Suprapubic skin (tissue), 4 donors: ENCODE data around the gene IL36B.

Source experiments
- EP300 ChIP-seq: sonication (generic); formaldehyde crosslinking; IDR thresholded peaks from one replicate; pipeline ENCODE4 v1.6.1; 2017; ENCODE audit warnings: antibody characterized with exemption
- POLR2A ChIP-seq, 2 donors: fragments of 450-650 bp; IDR thresholded peaks; one replicate each; pipeline ENCODE4 v1.6.1; 2017; ENCODE audit warnings: antibody characterized with exemption in 2 of 2, mild to moderate bottlenecking in 2 of 2, moderate library complexity in 2 of 2
- POLR2AphosphoS5 ChIP-seq, 3 donors: sonication (generic); formaldehyde crosslinking; IDR thresholded peaks; one replicate each; pipeline ENCODE4 v1.6.1; 2017; ENCODE audit warnings: antibody characterized with exemption in 3 of 3
- TF ChIP-seq, protein P1 (sequence below), 2 donors: fragments of 200-600 bp in 1 of 2; fragments of 450-650 bp in 1 of 2; sonication (generic) in 1 of 2; IDR thresholded peaks; one replicate each; pipeline ENCODE4 v1.5.1; 2016 to 2019; ENCODE audit warnings: antibody characterized with exemption in 2 of 2, mild to moderate bottlenecking in 1 of 2, moderate library complexity in 1 of 2

DNA sequence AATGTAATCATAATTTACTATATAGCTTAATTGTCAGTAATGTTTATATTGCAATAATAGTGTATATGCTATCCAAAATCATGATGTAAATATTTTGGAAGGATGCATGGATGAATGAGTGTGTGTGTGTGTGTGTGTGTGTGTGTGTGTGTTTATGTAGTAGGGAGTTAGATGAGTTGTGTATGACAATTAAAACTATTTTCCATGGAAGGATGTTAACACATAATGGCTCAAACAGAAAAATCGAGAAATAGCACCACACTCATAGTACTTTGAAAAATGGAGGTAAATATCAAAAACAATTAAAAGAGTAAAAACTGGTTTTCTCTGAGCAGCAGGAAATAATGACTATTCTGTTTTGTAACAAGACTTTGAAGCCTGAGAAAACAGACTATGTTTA lies 55.5 kb downstream of the IL36B start:
- TF ChIP-seq POLR2AphosphoS5 (IDR thresholded peaks at IDR 0.05) (no peak), POLR2A (IDR thresholded peaks at IDR 0.05) (no peak), EP300 (no peak)
- TF ChIP-seq, protein P1, sequence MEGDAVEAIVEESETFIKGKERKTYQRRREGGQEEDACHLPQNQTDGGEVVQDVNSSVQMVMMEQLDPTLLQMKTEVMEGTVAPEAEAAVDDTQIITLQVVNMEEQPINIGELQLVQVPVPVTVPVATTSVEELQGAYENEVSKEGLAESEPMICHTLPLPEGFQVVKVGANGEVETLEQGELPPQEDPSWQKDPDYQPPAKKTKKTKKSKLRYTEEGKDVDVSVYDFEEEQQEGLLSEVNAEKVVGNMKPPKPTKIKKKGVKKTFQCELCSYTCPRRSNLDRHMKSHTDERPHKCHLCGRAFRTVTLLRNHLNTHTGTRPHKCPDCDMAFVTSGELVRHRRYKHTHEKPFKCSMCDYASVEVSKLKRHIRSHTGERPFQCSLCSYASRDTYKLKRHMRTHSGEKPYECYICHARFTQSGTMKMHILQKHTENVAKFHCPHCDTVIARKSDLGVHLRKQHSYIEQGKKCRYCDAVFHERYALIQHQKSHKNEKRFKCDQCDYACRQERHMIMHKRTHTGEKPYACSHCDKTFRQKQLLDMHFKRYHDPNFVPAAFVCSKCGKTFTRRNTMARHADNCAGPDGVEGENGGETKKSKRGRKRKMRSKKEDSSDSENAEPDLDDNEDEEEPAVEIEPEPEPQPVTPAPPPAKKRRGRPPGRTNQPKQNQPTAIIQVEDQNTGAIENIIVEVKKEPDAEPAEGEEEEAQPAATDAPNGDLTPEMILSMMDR (IDR thresholded peaks at IDR 0.05): no peak
